K562 (cell line): ENCODE results near the gene PPP1R16B.

Experiments
- CGGBP1 ChIP-seq: fragments of 250-450 bp; sonication (Bioruptor Pico); IDR thresholded peaks from 2 replicates; pipeline ENCODE4 v1.9.0; 2021; ENCODE audit warnings: mild to moderate bottlenecking
- ELF1 ChIP-seq: fragments of 200-800 bp; sonication (Bioruptor generic); IDR thresholded peaks from 2 replicates; pipeline ENCODE4 v1.6.1; 2016; ENCODE audit warnings: missing genetic modification characterization, missing compliant biosample characterization
- EZH2 ChIP-seq: IDR thresholded peaks from 2 replicates; pipeline ENCODE4 v1.6.1; 2012; ENCODE audit warnings: low read depth, mild to moderate bottlenecking, inconsistent platforms, low read length, borderline replicate concordance
- JUN ChIP-seq, 2 experiments: sonication (generic) in 1 of 2; formaldehyde crosslinking in 1 of 2; IDR thresholded peaks; 2 replicates each; pipeline versions ENCODE4 v1.6.1 to v1.8.0; 2012 to 2022; ENCODE audit warnings: borderline replicate concordance in 2 of 2, mild to moderate bottlenecking in 2 of 2, improper control_type of control experiment in 1 of 2, low read depth in 1 of 2, low read length in 1 of 2, missing genetic modification reagents in 1 of 2
- POLR2A ChIP-seq: fragments of 450-650 bp; conservative IDR thresholded peaks from 2 replicates; pipeline ENCODE4 v1.6.1; 2016
- PREB ChIP-seq: sonication (generic); formaldehyde crosslinking; IDR thresholded peaks from 2 replicates; pipeline ENCODE4 v1.8.1; 2023; ENCODE audit warnings: mild to moderate bottlenecking, missing genetic modification reagents
- PTBP1 ChIP-seq: fragments of 200-400 bp; formaldehyde crosslinking; IDR thresholded peaks from 2 replicates; pipeline ENCODE4 v1.6.1; 2017; ENCODE audit warnings: low read depth, low read length
- SMC3 ChIP-seq: conservative IDR thresholded peaks from 2 replicates; pipeline ENCODE4 v1.6.1; 2011; ENCODE audit warnings: low read depth, low read length, improper control_type of control experiment; ENCODE audit not compliant: insufficient read depth
- TSHZ1 ChIP-seq: fragments of 250-450 bp; sonication (Bioruptor Pico); IDR thresholded peaks from 2 replicates; pipeline ENCODE4 v1.4.0; 2020; ENCODE audit warnings: mild to moderate bottlenecking, moderate library complexity
- ZC3H4 ChIP-seq: sonication (generic); formaldehyde crosslinking; IDR thresholded peaks from 2 replicates; pipeline ENCODE4 v1.9.0; 2021; ENCODE audit warnings: missing genetic modification reagents, borderline replicate concordance
- ZNF696 ChIP-seq: fragments of 250-450 bp; sonication (Bioruptor Pico); conservative IDR thresholded peaks from 2 replicates; pipeline ENCODE4 v1.4.0; 2020; ENCODE audit warnings: mild to moderate bottlenecking, moderate library complexity

- TF ChIP-seq SMC3: no peak
- TF ChIP-seq JUN (IDR thresholded peaks at IDR 0.05; ENCODE audit: borderline replicate concordance, low read depth, low read length): no peak
- no peak for TF ChIP-seq JUN (CRISPR knock-in tag; IDR thresholded peaks at IDR 0.05; ENCODE audit: borderline replicate concordance)
- no peak for TF ChIP-seq TSHZ1
- TF ChIP-seq EZH2: no peak
- no peak for TF ChIP-seq PREB (CRISPR knock-in tag)
- no peak for TF ChIP-seq ZNF696
- no peak for TF ChIP-seq ELF1 (tag)
- no peak for TF ChIP-seq PTBP1
- no peak for TF ChIP-seq CGGBP1 (CRISPR knock-in tag)
- no peak for TF ChIP-seq ZC3H4
- TF ChIP-seq POLR2A: no peak
These were observed 57.7 kb downstream of the PPP1R16B start for GRCh38 chr20:38863024-38863851.
